H9 (cell line): Measurements from ENCODE around the gene ZSCAN9. TPM values are rescaled to one million over a fixed set of nuclear protein-coding genes. Genes with fewer than 3 reads are reported as not detected.

ENCODE experiments used
- DNase-seq: peaks from one replicate; pipeline ENCODE4 v3.0.0-alpha.2; 2017
- H2AFZ ChIP-seq: one replicate; pipeline ENCODE4 v1.6.1; 2013; ENCODE audit warnings: mild to moderate bottlenecking, low read length, control low read depth, moderate library complexity
- H2AK5ac ChIP-seq: 2 replicates; pipeline ENCODE4 v1.6.1; 2013; ENCODE audit warnings: low read length, control low read depth, mixed read lengths; ENCODE audit not compliant: insufficient read length
- H2BK120ac ChIP-seq: one replicate; pipeline ENCODE4 v1.6.1; 2013; ENCODE audit warnings: low read depth, mild to moderate bottlenecking, low read length, control low read depth, inconsistent platforms; ENCODE audit not compliant: poor library complexity, severe bottlenecking
- H2BK12ac ChIP-seq: 2 replicates; pipeline ENCODE4 v1.6.1; 2013; ENCODE audit warnings: low read length, control low read depth, mixed read lengths, low read depth; ENCODE audit not compliant: insufficient read length
- H2BK15ac ChIP-seq: 2 replicates; pipeline ENCODE4 v1.6.1; 2013; ENCODE audit warnings: low read depth, low read length, control low read depth
- H2BK20ac ChIP-seq: one replicate; pipeline ENCODE4 v1.6.1; 2013; ENCODE audit warnings: low read depth, mild to moderate bottlenecking, low read length, control low read depth, inconsistent platforms; ENCODE audit not compliant: poor library complexity, severe bottlenecking
- H2BK5ac ChIP-seq: 2 replicates; pipeline ENCODE4 v1.6.1; 2013; ENCODE audit warnings: low read length, control low read depth, mixed read lengths; ENCODE audit not compliant: insufficient read length
- H3K14ac ChIP-seq: 2 replicates; pipeline ENCODE4 v1.6.1; 2013; ENCODE audit warnings: low read length, control low read depth; ENCODE audit not compliant: insufficient read depth
- H3K18ac ChIP-seq: 2 replicates; pipeline ENCODE4 v1.6.1; 2013; ENCODE audit warnings: low read depth, mild to moderate bottlenecking, mixed read lengths, low read length, control low read depth; ENCODE audit not compliant: insufficient read length
- H3K23ac ChIP-seq: 2 replicates; pipeline ENCODE4 v1.6.1; 2013; ENCODE audit warnings: low read length, control low read depth, mixed read lengths, low read depth; ENCODE audit not compliant: insufficient read length
- H3K23me2 ChIP-seq: 2 replicates; pipeline ENCODE4 v1.6.1; 2013; ENCODE audit warnings: low read depth, mild to moderate bottlenecking, mixed read lengths, low read length, control low read depth; ENCODE audit not compliant: insufficient read length, poor library complexity, severe bottlenecking
- H3K27ac ChIP-seq: 2 replicates; pipeline ENCODE4 v1.5.1; 2013; ENCODE audit warnings: low read length, control low read depth, mixed read lengths, low read depth; ENCODE audit not compliant: insufficient read length
- H3K27me3 ChIP-seq: 2 replicates; pipeline ENCODE4 v1.6.1; 2013; ENCODE audit warnings: low read length, control low read depth, inconsistent platforms; ENCODE audit not compliant: insufficient read depth
- H3K4ac ChIP-seq: 2 replicates; pipeline ENCODE4 v1.6.1; 2013; ENCODE audit warnings: low read depth, mild to moderate bottlenecking, control low read depth, inconsistent platforms, low read length, moderate library complexity
- H3K4me1 ChIP-seq: 2 replicates; pipeline ENCODE4 v1.6.1; 2013; ENCODE audit warnings: low read length, control low read depth, inconsistent platforms; ENCODE audit not compliant: insufficient read depth
- H3K4me2 ChIP-seq: 2 replicates; pipeline ENCODE4 v1.6.1; 2013; ENCODE audit warnings: low read length, control low read depth, mixed read lengths; ENCODE audit not compliant: insufficient read length, insufficient read depth
- H3K56ac ChIP-seq: 2 replicates; pipeline ENCODE4 v1.6.1; 2013; ENCODE audit warnings: low read depth, mild to moderate bottlenecking, mixed read lengths, low read length, control low read depth; ENCODE audit not compliant: insufficient read length
- H3K79me1 ChIP-seq: 2 replicates; pipeline ENCODE4 v1.6.1; 2013; ENCODE audit warnings: low read depth, mild to moderate bottlenecking, moderate library complexity, low read length, control low read depth, inconsistent platforms; ENCODE audit not compliant: insufficient read depth, poor library complexity, severe bottlenecking
- H3K79me2 ChIP-seq: 2 replicates; pipeline ENCODE4 v1.6.1; 2013; ENCODE audit warnings: low read length, control low read depth, inconsistent platforms; ENCODE audit not compliant: insufficient read depth
- H3K9ac ChIP-seq: 2 replicates; pipeline ENCODE4 v1.6.1; 2013; ENCODE audit warnings: low read length, control low read depth, mixed read lengths; ENCODE audit not compliant: insufficient read length; ENCODE audit errors: extremely low read depth
- H3K9me3 ChIP-seq: one replicate; pipeline ENCODE4 v1.6.1; 2013; ENCODE audit warnings: low read depth, low read length, inconsistent platforms; ENCODE audit not compliant: control insufficient read depth
- H3T11ph ChIP-seq: one replicate; pipeline ENCODE4 v1.6.1; 2013; ENCODE audit warnings: mild to moderate bottlenecking, low read length, control low read depth, inconsistent platforms
- H4K20me1 ChIP-seq: one replicate; pipeline ENCODE4 v1.6.1; 2013; ENCODE audit not compliant: control insufficient read depth, insufficient read length, insufficient read depth
- H4K5ac ChIP-seq: 2 replicates; pipeline ENCODE4 v1.6.1; 2013; ENCODE audit warnings: low read depth, mild to moderate bottlenecking, mixed read lengths, low read length, control low read depth; ENCODE audit not compliant: insufficient read length
- H4K8ac ChIP-seq: replicated peaks from 2 replicates; pipeline ENCODE4 v1.6.1; 2013; ENCODE audit warnings: low read length, control low read depth, mixed read lengths, low read depth; ENCODE audit not compliant: insufficient read length
- H4K91ac ChIP-seq: 2 replicates; pipeline ENCODE4 v1.6.1; 2013; ENCODE audit warnings: low read depth, mild to moderate bottlenecking, moderate library complexity, mixed read lengths, low read length, control low read depth; ENCODE audit not compliant: insufficient read length
- H3K27ac Mint-ChIP-seq, 3 experiments: 2 replicates in 2 of 3; 3 replicates in 1 of 3; pipeline ENCODE4 v1.8.0; 2020 to 2021; ENCODE audit warnings: mixed read lengths in 3 of 3, mild to moderate bottlenecking in 1 of 3, moderate library complexity in 1 of 3
- H3K27me3 Mint-ChIP-seq: 2 replicates; pipeline ENCODE4 v1.8.0; 2021; ENCODE audit warnings: low read depth, mild to moderate bottlenecking, moderate library complexity, mixed read lengths
- H3K36me3 Mint-ChIP-seq, 3 experiments: 2 replicates in 2 of 3; 3 replicates in 1 of 3; pipeline ENCODE4 v1.8.0; 2020 to 2021; ENCODE audit warnings: low read depth in 3 of 3, mixed read lengths in 3 of 3; ENCODE audit not compliant: insufficient read depth in 1 of 3
- H3K4me1 Mint-ChIP-seq, 2 experiments: 2 replicates each; pipeline ENCODE4 v1.8.0; 2020; ENCODE audit warnings: mixed read lengths in 2 of 2
- H3K4me3 Mint-ChIP-seq, 2 experiments: 2 replicates in 1 of 2; 3 replicates in 1 of 2; pipeline ENCODE4 v1.8.0; 2020 to 2021; ENCODE audit warnings: mild to moderate bottlenecking in 2 of 2, mixed read lengths in 2 of 2, moderate library complexity in 1 of 2
- H3K9me3 Mint-ChIP-seq, 2 experiments: 2 replicates in 1 of 2; 3 replicates in 1 of 2; pipeline ENCODE4 v1.8.0; 2020; ENCODE audit warnings: mild to moderate bottlenecking in 2 of 2, mixed read lengths in 2 of 2, moderate library complexity in 1 of 2
- CTCF ChIP-seq: fragments of 200-600 bp; sonication (generic); conservative IDR thresholded peaks from 3 replicates; pipeline ENCODE4 v1.8.0; 2021; ENCODE audit warnings: antibody characterized with exemption, mild to moderate bottlenecking
- WGBS: extraction: QIAGEN DNeasy Blood & Tissue Kit; methylation state at CpG from one replicate; pipeline ENCODE4 v1.1.7; 2013; ENCODE audit warnings: missing lambda C conversion rate, low lambda C conversion rate, mixed read lengths; ENCODE audit not compliant: insufficient read length; ENCODE audit errors: extremely low coverage; 5-methylcytosine and 5-hydroxymethylcytosine counted together
- total RNA-seq: library from RNA; stranded (reverse); gene quantifications from 2 replicates; pipeline ENCODE4 v1.2.1, GENCODE V29; 2021

The ZSCAN9 gene
- total RNA-seq, 1 experiment from 2014 or later, result 11.5 TPM

GRCh38 chr6:28254121-28254519, 29.0 kb downstream of the ZSCAN9 start:
- peaks cover 13 to 14% of the 10 kb centered on the region in 2 experiments for H3K4me1 Mint-ChIP-seq
- Histone ChIP-seq H3K14ac (no peak overlapping the region), H3K18ac (no peak overlapping the region), H3K4me1 (no peaks in the 10 kb centered on the region), H3K23ac (no peak overlapping the region), H3K27ac (no peak overlapping the region), H3K23me2 (peaks cover 4% of the 10 kb centered on the region), H3K79me2 (peaks cover 3% of the 10 kb centered on the region; the same call in 1 of the 2 replicates), H2BK120ac (no peak overlapping the region), H3K79me1 (no peaks in the 10 kb centered on the region), H2BK20ac (no peak overlapping the region), H4K8ac (no peak overlapping the region), H3K4ac (no peak overlapping the region), H3K9me3 (no peaks in the 10 kb centered on the region), H2AFZ (no peak overlapping the region), H2AK5ac (no peak overlapping the region), H3K9ac (no peak overlapping the region), H4K5ac (no peak overlapping the region), H3K27me3 (no peaks in the 10 kb centered on the region), H4K91ac (no peak overlapping the region), H3T11ph (no peak overlapping the region), H2BK12ac (no peak overlapping the region), H3K56ac (no peak overlapping the region), H2BK15ac (no peak overlapping the region), H4K20me1 (no peaks in the 10 kb centered on the region), H3K4me2 (no peak overlapping the region), H2BK5ac (no peak overlapping the region)
- H3K27ac Mint-ChIP-seq, result no peak overlapping the region
- TF ChIP-seq CTCF, result no peak
- DNase-seq, result no peak
- H3K27me3 Mint-ChIP-seq, result peaks cover 5% of the 10 kb centered on the region
- peaks cover 0 to 7% (median 0%) of the 10 kb centered on the region in 3 experiments; a peak in 2 of 7 replicates for H3K36me3 Mint-ChIP-seq
- no peak overlapping the region for H3K4me3 Mint-ChIP-seq
- WGBS, result no CpG with 5 or more reads among the region's 1 CpG
- no peaks in the 10 kb centered on the region for H3K9me3 Mint-ChIP-seq
